IPS-20b (cell line): ENCODE measurements around the gene TAL1.
A peak's percentile ranks its signal among the peaks of the same experiment; 100 is the strongest.
"Not testable (repeated sequence)": the region's sequence is repeated elsewhere in the genome, so short reads cannot be mapped to it uniquely, and the experiment has no call there.

Experiments
- H3K27ac ChIP-seq: one replicate; pipeline ENCODE4 v1.5.1; 2013; ENCODE audit warnings: low read length
- H3K27me3 ChIP-seq: 2 replicates; pipeline ENCODE4 v1.6.1; 2013; ENCODE audit warnings: mild to moderate bottlenecking, low read length, inconsistent platforms; ENCODE audit not compliant: insufficient read depth
- H3K36me3 ChIP-seq: 2 replicates; pipeline ENCODE4 v1.6.1; 2013; ENCODE audit warnings: low read depth, mild to moderate bottlenecking, inconsistent platforms, low read length, moderate library complexity; ENCODE audit not compliant: insufficient read depth
- H3K4me1 ChIP-seq: 2 replicates; pipeline ENCODE4 v1.6.1; 2013; ENCODE audit warnings: mild to moderate bottlenecking, control low read depth, inconsistent platforms, low read length, moderate library complexity; ENCODE audit not compliant: insufficient read depth
- H3K4me3 ChIP-seq: 2 replicates; pipeline ENCODE4 v1.5.1; 2013; ENCODE audit warnings: mild to moderate bottlenecking, low read length, inconsistent platforms
- H3K9ac ChIP-seq: 2 replicates; pipeline ENCODE4 v1.6.1; 2013; ENCODE audit warnings: low read depth, mild to moderate bottlenecking, inconsistent platforms, low read length, moderate library complexity
- H3K9me3 ChIP-seq: 2 replicates; pipeline ENCODE4 v1.6.1; 2013; ENCODE audit warnings: mild to moderate bottlenecking, low read depth, low read length, inconsistent platforms; ENCODE audit not compliant: insufficient read depth

The TAL1 gene

DNA sequence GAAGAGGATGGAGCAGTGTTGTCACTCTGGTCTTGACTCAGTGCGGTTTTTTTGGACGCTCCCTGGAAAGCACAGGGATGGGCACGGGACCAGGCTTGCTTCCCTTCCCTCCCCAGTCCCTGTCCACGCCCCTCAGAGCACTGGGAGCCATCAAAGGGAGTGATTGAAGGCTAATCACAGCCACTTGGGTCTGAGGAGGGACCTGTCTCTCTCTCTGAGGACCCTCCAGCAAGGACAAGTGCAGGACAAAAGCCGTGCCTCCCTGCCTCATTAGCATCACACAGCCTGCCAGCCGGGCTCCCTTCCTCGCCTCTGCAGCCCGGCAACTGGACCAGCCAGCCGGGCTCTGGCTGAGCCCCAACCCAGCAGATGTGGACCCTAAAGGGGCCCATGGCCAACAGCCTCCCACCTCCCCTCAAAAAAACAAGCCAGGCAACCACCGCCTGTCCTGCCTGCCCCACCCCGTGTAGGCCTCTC lies 23.6 kb downstream of the TAL1 start:
- Histone ChIP-seq H3K36me3 (no peaks in the 10 kb centered on the region), H3K9ac (no peak overlapping the region), H3K27me3 (peaks cover 83% of the 10 kb centered on the region), H3K9me3 (no peaks in the 10 kb centered on the region), H3K27ac (no peak overlapping the region), H3K4me1 (peaks cover 4% of the 10 kb centered on the region; the same call in 1 of the 2 replicates), H3K4me3 (peak overlapping the region; percentile 54)

DNA sequence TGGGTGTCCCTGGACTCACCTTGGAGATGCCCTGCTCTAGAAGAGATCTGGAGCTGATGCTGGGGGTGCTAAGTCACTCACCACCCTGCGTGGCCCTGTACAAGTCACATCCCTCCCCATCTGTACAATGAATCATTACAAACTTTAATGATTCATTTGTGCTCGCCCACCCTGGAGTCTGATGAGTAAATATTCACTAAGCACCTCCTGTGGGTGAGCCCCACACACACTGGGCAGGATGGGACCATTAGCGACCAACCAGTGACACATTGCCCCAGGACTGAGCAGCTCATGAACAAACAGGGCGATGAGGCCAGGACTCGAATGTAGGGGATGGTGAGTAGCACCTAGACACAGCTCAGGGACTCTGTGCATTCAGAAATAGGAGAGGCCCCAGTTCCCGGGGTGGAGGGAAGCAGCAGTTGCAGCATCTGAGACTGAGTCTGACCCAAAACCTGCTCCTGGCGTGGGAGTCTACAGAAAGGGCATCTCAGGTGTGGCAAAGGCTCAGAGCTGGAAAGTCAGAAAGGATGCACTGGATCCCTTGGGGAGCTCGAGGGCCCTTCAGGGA lies 24.1 kb downstream of the TAL1 start:
- Histone ChIP-seq H3K9me3 (no peaks in the 10 kb centered on the region), H3K27ac (no peak overlapping the region), H3K4me3 (peak overlapping the region; percentile 54; the same call in 1 of the 2 replicates), H3K36me3 (no peaks in the 10 kb centered on the region), H3K27me3 (peaks cover 78% of the 10 kb centered on the region), H3K9ac (no peak overlapping the region), H3K4me1 (peaks cover 4% of the 10 kb centered on the region; the same call in 1 of the 2 replicates)

DNA sequence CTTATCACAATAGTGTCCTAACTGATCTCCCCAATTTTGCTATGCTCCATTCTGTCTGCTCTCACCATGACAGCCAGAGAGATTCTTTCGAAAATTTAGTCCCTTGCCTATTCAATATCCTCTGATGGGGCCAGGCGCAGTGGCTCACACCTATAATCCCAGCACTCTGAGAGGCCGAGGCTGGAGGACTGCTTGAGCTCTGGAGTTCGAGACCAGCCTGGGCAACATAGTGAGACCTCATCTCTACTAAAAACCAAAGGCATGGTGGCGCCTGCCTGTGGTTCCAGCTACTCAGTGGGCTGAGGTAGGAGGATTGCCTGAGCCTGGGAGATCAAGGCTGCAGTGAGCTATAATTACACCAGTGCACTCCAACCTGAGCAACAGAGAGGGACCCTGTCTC lies 26.1 kb downstream of the TAL1 start:
- H3K27ac ChIP-seq = no peak overlapping the region
- H3K4me3 ChIP-seq = no peak overlapping the region
- peaks cover 64% of the 10 kb centered on the region for H3K27me3 ChIP-seq
- H3K36me3 ChIP-seq = no peaks in the 10 kb centered on the region
- no peak overlapping the region for H3K9ac ChIP-seq
- H3K9me3 ChIP-seq = no peaks in the 10 kb centered on the region
- H3K4me1 ChIP-seq = peaks cover 4% of the 10 kb centered on the region; the same call in 1 of the 2 replicates

DNA sequence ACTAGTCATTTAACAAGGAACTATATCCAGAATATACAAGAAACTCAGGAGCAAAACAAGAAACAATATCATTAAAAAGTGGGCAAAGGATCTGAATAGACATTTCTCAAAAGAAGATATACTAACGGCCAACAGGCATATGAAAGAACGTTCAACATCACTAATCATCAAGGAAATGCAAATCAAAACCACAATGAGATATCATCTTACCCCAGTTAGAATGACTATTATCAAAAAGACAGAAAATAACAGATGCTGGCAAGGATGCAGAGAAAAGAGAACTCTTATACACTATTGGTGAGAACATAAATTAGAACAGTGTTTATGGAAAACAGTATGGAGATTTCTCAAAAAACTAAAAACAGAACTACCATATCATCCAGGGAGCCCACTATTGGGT lies 28.5 kb downstream of the TAL1 start:
- H3K9ac ChIP-seq, H3K27ac ChIP-seq, H3K4me3 ChIP-seq, H3K9me3 ChIP-seq, H3K4me1 ChIP-seq, H3K36me3 ChIP-seq: not testable (repeated sequence)
- peaks cover 47% of the 10 kb centered on the region for H3K27me3 ChIP-seq

DNA sequence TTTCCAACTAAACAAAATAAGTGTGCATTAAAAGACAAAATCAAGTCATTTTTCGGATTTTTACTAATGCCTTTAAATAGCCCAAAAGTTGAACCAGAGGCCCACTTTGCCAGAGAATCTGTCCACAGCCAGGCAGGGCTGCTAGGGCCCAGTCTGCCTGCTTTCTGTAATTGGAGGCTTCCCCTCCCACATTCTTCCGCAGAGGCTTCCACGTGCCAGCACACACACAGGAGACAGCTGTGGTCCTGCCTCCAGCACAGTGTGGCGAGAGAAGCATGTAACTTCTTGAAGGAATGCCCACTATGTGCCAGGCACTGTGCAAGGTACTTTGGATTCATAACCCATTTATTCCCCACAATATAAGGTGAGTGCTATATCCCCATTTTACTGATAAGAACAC lies 30.8 kb downstream of the TAL1 start:
- Histone ChIP-seq H3K9me3 (no peaks in the 10 kb centered on the region), H3K9ac (no peak overlapping the region), H3K27ac (no peak overlapping the region), H3K4me1 (no peaks in the 10 kb centered on the region), H3K27me3 (peaks cover 39% of the 10 kb centered on the region), H3K4me3 (no peak overlapping the region), H3K36me3 (no peaks in the 10 kb centered on the region)

DNA sequence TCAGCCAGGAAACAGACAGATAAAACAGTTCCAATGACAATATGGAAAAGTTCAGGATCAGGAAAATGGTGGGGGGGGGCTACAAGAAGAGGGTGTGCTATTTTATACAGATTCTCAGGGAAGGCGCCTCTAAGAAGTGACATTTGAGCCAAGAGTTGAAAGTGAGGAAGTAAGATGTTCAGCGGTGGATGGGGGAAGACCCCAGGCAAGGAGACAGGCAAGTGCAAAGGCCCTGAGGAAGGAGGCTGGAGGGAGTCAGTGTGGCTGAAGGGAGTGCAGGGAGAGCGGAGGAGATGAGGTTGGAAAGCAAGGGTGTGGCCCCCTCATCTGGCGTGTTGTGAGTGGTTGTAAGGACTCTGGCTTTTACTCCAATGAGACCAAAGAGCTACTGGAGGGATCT lies 33.8 kb downstream of the TAL1 start:
- Histone ChIP-seq H3K4me3 (no peak overlapping the region), H3K27ac (no peak overlapping the region), H3K27me3 (peaks cover 39% of the 10 kb centered on the region), H3K4me1 (no peaks in the 10 kb centered on the region), H3K9ac (no peak overlapping the region), H3K9me3 (no peaks in the 10 kb centered on the region), H3K36me3 (no peaks in the 10 kb centered on the region)

DNA sequence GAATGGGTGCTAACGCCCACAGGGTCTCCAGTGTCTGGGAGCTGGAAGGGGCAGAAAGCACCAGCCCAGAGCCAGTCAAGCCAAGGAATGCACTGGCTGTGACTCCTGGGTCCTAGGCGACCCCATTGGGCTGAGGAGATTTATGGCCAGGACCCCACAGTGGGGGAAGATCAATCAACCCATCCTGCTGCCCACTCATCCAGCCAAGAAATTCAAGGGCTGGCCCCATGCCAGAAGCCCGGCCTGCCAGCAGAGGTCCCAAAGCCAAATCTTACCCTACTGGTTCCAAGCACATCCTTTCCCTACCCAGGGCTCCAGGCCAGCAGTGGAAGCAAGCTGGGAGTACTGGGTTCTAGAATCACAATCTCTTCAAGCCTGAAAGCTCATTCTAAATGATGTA lies 35.4 kb downstream of the TAL1 start:
- H3K27ac ChIP-seq = no peak overlapping the region
- peaks cover 43% of the 10 kb centered on the region for H3K27me3 ChIP-seq
- no peak overlapping the region for H3K4me3 ChIP-seq
- H3K9ac ChIP-seq = no peak overlapping the region
- peaks cover 5% of the 10 kb centered on the region for H3K4me1 ChIP-seq
- H3K36me3 ChIP-seq = no peaks in the 10 kb centered on the region
- H3K9me3 ChIP-seq = no peaks in the 10 kb centered on the region

DNA sequence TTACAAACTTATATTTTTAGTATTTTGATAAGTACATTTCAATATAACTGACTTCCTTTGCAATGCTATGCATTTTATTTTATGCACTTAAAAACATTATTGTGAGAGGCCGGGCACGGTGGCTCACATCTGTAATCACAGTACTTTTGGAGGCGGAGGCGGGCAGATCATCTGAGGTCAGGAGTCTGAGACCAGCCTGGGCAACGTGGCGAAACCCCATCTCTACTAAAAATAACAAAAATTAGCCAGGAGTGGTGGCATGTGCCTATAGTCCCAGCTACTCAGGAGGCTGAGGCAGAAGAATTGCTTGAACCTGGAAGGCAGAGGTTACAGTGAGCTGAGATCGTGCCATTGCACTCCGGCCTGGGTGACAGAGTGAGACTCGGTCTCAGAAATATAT lies 36.0 kb downstream of the TAL1 start:
- H3K27ac ChIP-seq, H3K36me3 ChIP-seq, H3K4me1 ChIP-seq: not testable (repeated sequence)

DNA sequence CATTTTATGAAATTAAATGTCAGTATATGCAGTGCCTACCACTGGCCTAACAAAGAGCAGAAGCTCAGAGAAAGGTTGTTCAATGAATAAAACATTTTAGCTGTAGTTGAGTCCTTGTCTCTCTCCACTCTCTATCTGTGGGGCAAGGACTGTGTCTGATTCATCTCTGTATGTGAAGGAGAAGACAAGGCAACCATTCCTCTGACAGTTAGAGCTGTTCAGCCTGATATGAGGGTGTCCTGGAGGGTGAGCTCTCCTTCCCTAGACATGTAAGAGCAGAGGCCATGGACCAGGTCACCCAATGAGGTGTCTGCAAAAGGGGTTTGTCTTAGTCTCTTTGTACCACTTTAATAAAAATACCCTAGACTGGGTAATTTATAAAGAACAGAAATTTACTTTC lies 37.7 kb downstream of the TAL1 start:
- Histone ChIP-seq H3K27me3 (peaks cover 42% of the 10 kb centered on the region), H3K27ac (no peak overlapping the region), H3K36me3 (no peaks in the 10 kb centered on the region), H3K9ac (no peak overlapping the region), H3K9me3 (no peaks in the 10 kb centered on the region), H3K4me1 (peaks cover 7% of the 10 kb centered on the region), H3K4me3 (no peak overlapping the region)

More for the DNA sequence above, 36.0 kb downstream of the TAL1 start:
- peaks cover 42% of the 10 kb centered on the region for H3K27me3 ChIP-seq
- H3K4me3 ChIP-seq, H3K9me3 ChIP-seq, H3K9ac ChIP-seq: not testable (repeated sequence)

DNA sequence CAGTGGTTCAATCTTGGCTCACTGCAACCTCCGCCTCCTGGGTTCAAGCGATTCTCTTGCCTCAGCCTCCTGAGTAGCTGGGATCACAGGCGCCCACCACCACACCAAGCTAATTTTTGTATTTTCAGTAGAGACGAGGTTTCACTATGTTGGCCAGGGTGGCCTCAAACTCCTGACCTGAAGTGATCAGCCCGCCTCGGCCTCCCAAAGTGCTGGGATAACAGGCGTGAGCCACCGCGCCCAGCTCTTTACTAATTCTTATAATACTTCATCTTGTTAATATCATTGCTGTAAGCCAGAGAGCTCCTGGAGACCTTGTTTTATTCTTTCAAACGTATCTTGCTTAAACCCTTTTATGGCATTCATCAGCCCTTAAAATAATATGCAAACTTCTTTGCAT lies 38.5 kb downstream of the TAL1 start:
- H3K4me1 ChIP-seq, H3K4me3 ChIP-seq, H3K9me3 ChIP-seq, H3K27ac ChIP-seq, H3K9ac ChIP-seq, H3K36me3 ChIP-seq: not testable (repeated sequence)
- peaks cover 34% of the 10 kb centered on the region for H3K27me3 ChIP-seq

DNA sequence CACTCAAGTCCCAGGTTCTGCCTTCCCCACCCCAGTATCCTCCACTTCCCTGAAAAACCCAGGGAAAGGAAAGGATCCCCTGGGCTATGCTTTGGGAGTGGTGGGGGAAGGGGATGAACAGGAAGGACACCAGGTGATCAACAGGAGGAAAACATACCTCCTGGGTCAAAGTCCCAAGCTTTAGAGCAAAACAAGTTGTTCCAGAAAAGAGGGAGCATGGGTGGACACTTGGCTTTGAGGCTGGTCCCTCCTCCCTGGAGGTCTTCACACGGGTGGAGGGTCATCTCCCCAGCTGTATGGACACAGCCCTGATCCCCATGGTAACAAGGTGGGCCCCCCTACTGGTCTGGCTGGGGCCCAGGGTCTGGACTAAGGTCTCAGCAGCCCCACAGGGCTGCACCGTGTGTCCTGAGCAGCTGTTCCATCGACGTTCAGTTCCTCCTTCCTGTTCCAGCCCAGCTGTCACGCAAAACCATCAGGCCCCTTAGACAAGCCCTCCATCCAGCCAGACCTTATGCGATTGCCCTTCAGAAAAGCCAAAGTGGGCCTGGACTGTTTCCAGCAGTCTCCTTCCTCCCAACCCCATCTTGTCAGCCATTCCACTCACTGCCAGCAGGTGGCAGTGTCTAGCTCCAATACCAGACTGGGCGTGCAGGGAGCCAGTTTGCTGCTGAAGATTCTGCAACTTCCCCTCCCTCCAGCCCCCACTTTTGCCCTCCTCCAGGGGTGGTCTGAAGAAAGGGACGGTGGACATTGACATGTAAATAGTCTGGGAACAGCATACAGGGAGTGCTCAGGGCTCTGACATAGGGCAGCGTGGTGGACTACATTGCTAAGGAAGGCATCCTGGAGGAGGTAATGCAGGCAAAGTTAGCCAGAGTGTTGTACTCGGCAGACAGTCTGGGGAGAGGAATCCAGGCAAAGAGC lies 39.3 kb downstream of the TAL1 start:
- H3K27ac ChIP-seq = no peak overlapping the region
- no peaks in the 10 kb centered on the region for H3K9me3 ChIP-seq
- no peaks in the 10 kb centered on the region for H3K36me3 ChIP-seq
- H3K27me3 ChIP-seq = peaks cover 27% of the 10 kb centered on the region
- H3K4me1 ChIP-seq = peaks cover 7% of the 10 kb centered on the region
- H3K9ac ChIP-seq = no peak overlapping the region
- H3K4me3 ChIP-seq = no peak overlapping the region

DNA sequence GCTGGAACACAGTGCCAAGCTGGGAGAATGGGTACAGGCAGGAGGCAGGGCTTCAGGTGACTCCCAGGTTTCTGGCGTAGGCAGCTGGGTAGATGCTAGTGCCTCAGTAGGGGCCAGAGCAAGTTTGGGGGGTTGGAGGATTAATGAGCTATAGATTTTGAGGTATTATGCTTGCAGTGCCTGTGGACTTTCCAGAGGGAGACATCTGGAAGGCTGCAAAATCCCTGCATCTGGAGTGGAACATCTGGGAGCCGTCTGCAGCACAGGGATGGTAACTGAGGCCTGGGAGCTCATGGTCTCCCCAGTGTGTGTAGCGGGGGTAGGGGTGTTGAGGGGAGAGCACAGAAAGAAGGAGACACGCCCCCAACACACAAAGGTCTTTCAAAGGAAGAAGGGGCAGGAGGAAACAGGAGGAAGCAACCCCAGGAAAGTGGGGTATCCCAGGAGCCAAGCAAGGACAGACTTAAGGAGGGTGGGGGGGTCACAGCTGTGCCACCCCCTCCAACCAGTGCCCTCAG lies 40.0 kb downstream of the TAL1 start:
- Histone ChIP-seq H3K27me3 (peaks cover 27% of the 10 kb centered on the region), H3K4me1 (peaks cover 7% of the 10 kb centered on the region), H3K9me3 (no peaks in the 10 kb centered on the region), H3K27ac (no peak overlapping the region), H3K4me3 (no peak overlapping the region), H3K36me3 (no peaks in the 10 kb centered on the region), H3K9ac (no peak overlapping the region)
